GM12875 (cell line): ENCODE measurements around the gene TRMT5.

Experiments used
- H3K4me3 ChIP-seq: one replicate; pipeline ENCODE4 v1.5.1; 2011; ENCODE audit warnings: low read depth, low read length, control low read depth
- TF ChIP-seq, protein P1 (sequence below): IDR thresholded peaks from 2 replicates; pipeline ENCODE4 v1.5.1; 2011; ENCODE audit warnings: low read depth, mild to moderate bottlenecking, control low read depth, inconsistent platforms, low read length, moderate library complexity, borderline replicate concordance; ENCODE audit not compliant: insufficient read depth

Gene TRMT5

GRCh38 chr14:60980811-60981632, at the start of gene TRMT5, which contains the start of gene SLC38A6:
TRMT5 (minus strand) TSS chr14:60981079; CDS start chr14:60980973, 106 bp downstream.
SLC38A6 (plus strand) TSS chr14:60981245; CDS start chr14:60981278, 33 bp downstream.
- peak within 1 kb of the TSS; percentile 99 for H3K4me3 ChIP-seq
- TF ChIP-seq, protein P1, sequence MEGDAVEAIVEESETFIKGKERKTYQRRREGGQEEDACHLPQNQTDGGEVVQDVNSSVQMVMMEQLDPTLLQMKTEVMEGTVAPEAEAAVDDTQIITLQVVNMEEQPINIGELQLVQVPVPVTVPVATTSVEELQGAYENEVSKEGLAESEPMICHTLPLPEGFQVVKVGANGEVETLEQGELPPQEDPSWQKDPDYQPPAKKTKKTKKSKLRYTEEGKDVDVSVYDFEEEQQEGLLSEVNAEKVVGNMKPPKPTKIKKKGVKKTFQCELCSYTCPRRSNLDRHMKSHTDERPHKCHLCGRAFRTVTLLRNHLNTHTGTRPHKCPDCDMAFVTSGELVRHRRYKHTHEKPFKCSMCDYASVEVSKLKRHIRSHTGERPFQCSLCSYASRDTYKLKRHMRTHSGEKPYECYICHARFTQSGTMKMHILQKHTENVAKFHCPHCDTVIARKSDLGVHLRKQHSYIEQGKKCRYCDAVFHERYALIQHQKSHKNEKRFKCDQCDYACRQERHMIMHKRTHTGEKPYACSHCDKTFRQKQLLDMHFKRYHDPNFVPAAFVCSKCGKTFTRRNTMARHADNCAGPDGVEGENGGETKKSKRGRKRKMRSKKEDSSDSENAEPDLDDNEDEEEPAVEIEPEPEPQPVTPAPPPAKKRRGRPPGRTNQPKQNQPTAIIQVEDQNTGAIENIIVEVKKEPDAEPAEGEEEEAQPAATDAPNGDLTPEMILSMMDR, result no peak

DNA sequence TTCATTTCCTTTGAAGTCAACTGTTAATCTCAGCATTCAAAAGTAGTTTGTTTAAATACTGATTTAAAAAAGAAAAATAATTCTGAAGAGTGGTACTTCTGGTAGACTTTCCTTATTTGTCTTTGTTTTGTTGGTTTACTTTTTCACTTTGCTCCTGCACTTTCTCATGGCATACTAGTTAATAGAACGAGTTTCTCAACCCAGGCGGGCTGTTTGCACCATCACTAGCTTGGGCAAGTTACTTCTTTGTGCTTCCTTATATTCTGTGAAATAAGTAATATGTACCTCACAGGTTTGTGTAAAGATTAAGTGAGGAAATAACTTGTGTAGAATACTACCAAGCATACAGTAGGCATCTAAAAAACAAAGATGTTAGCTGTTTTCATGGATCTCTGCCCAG, 45.6 kb upstream of the TRMT5 start:
- TF ChIP-seq, protein P1, result no peak
- H3K4me3 ChIP-seq, result no peak overlapping the region

DNA sequence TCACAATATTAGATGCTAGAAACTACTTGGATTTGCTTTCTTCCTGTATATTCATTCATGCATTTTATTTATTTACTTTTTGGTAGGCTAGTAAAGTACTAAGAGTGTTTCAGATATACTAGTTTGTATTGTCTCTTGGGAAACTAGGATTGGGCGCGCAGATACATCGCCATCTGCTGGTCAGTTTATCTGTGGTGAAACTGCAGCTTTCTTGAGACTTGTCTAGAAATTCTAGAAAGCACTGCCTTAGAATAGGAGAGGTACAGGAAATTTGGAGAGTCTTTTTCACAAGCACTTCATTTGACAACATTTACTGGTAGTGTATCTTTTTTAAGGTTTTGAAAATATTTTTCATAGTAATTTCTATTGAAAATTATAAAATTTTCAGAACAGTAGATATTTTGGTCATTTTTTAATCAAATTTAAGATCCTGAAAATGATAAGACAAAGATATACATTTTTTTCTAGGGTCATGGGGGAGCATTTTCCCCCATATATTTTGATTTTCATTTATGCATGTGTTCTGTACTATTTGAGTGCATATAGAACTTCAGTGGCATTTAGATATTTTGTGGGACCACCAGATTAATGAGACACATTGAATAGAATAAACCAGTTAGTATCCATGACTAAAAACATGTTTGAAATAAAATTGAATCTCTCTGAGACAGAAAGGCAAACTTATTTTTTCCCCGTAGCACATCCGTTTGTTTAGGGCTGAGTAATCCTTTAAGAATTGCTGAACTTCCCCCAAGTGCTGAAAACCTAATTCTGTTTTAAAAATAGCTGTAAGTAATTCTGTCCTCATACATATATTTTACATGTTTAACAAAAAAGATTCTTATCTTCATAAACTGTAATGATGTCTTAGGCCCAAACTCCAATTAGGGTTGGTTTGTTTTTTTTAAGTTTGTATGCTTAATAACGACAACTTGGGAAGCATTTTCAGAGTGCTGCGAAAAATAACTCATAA, 44.7 kb upstream of the TRMT5 start:
- TF ChIP-seq, protein P1, result peak; percentile 66; the same call in 1 of the 2 replicates
- no peak overlapping the region for H3K4me3 ChIP-seq

- TF ChIP-seq, protein P1, result no peak
- no peak overlapping the region for H3K4me3 ChIP-seq
Observed at GRCh38 chr14:61019537-61019936, 38.7 kb upstream of the TRMT5 start.

DNA sequence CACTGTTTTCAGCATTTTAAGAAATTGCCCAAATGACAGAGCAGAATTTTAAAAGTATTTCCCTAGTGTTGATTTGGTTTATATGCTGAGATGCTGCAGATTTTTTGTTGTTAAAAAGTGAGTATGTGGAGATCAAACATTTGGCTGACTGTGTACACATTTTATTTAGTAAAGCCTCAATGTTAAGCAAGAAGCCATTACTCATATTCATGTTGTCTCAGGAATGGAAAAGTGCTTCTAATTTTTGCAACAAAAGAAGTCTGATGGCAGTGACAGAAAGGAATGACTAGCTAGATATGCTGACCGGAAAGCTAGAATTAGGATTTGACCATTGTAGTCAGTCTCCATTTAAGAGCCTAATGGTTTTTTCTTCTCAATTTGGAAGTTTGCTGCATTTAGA, 22.7 kb upstream of the TRMT5 start:
- no peak overlapping the region for H3K4me3 ChIP-seq
- TF ChIP-seq, protein P1, result no peak

DNA sequence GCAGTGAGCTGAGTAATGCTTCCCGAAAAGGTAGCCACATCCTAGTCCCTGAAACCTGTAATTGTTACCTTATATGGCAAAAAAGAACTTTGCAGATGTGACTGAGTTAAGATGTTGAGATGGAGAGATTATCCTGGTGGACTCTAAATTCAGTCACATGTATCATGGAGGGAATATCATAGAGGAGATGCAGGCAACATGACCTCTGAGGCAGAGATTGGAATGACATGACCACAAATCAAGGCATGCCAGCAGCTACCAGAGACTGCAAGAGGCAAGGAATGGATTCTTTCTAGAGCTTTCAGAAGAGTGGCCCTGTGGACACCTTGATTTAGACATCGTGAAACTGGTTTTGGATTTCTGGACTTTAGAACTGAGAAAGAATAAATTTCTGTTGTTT, 18.7 kb upstream of the TRMT5 start:
- TF ChIP-seq, protein P1, result no peak
- no peak overlapping the region for H3K4me3 ChIP-seq
